ENCODE results near the gene C12orf60. TPM values are rescaled to one million over a fixed set of nuclear protein-coding genes. Genes with fewer than 3 reads are reported as not detected.

Gene C12orf60
- total RNA-seq, 1 donor from 2014 or later = 0.17 TPM

GRCh38 chr12:14833952-14834351 is 30.5 kb downstream of the C12orf60 start:
- Histone ChIP-seq H3K4me3 (no peak overlapping the region), H3K4me1 (peaks cover 6% of the 10 kb centered on the region), H3K27ac (no peak overlapping the region), H3K36me3 (no peaks in the 10 kb centered on the region), H3K27me3 (no peaks in the 10 kb centered on the region), H3K9me3 (no peaks in the 10 kb centered on the region)
- intact Hi-C loops (cut with DNase I) = no loop called here
- DNase-seq (no peak), ATAC-seq (no peak)
- TF ChIP-seq, protein P1, sequence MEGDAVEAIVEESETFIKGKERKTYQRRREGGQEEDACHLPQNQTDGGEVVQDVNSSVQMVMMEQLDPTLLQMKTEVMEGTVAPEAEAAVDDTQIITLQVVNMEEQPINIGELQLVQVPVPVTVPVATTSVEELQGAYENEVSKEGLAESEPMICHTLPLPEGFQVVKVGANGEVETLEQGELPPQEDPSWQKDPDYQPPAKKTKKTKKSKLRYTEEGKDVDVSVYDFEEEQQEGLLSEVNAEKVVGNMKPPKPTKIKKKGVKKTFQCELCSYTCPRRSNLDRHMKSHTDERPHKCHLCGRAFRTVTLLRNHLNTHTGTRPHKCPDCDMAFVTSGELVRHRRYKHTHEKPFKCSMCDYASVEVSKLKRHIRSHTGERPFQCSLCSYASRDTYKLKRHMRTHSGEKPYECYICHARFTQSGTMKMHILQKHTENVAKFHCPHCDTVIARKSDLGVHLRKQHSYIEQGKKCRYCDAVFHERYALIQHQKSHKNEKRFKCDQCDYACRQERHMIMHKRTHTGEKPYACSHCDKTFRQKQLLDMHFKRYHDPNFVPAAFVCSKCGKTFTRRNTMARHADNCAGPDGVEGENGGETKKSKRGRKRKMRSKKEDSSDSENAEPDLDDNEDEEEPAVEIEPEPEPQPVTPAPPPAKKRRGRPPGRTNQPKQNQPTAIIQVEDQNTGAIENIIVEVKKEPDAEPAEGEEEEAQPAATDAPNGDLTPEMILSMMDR (IDR thresholded peaks at IDR 0.05) = no peak

GRCh38 chr12:14834509-14834908 is 31.0 kb downstream of the C12orf60 start:
- intact Hi-C loops (cut with DNase I) = no loop called here
- H3K27ac ChIP-seq = no peak overlapping the region
- no peaks in the 10 kb centered on the region for H3K36me3 ChIP-seq
- no peak overlapping the region for H3K4me3 ChIP-seq
- H3K27me3 ChIP-seq = no peaks in the 10 kb centered on the region
- TF ChIP-seq, protein P1 (IDR thresholded peaks at IDR 0.05) = no peak
- ATAC-seq (no peak), DNase-seq (no peak)
- H3K9me3 ChIP-seq = no peaks in the 10 kb centered on the region
- H3K4me1 ChIP-seq = peaks cover 6% of the 10 kb centered on the region

DNA sequence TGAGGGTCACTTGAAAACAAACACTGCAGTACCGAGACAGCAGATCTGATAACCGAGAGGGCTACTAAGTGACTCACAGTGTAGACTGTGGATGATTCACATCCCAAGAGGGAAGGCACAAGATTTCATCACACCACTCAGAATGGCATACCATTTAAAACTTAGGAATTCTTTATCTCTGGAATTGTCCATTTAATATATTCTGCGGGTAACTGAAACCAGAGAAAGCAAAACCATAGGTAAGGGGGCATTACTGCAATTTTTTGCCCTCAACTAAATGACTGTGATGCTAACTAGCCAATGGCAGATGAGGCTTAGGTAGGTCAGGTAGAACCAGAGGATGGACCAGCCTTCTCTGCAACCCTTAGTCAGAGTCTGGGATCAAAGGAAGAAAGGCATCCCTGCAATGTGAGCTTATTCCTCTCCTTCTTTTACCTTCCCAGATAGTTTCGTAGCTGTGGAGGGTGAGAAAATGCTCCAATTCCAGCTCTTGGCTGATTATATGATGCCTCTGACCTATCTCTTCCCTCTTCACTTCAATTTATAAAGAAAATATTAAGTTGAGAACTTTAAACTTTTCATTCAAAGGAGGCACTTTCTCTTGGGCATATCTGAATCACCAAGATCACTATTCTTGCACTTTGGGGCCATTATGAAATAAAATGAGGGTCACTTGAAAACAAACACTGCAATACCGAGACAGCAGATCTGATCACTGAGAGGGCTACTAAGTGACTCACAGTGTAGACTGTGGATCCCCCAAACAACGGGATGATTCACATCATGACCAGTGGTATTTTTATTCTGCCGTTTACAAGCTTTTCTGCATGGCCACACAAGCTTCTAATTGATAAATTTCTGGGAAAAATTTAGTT is 33.1 kb downstream of the C12orf60 start:
- Histone ChIP-seq H3K36me3 (no peaks in the 10 kb centered on the region), H3K27ac (no peak overlapping the region), H3K9me3 (no peaks in the 10 kb centered on the region), H3K4me3 (no peak overlapping the region), H3K27me3 (no peaks in the 10 kb centered on the region), H3K4me1 (peaks cover 13% of the 10 kb centered on the region)
- peak; percentile 43 for ATAC-seq
- no peak for DNase-seq
- TF ChIP-seq, protein P1 (IDR thresholded peaks at IDR 0.05) = no peak
- intact Hi-C loops (cut with DNase I) = no loop called here

DNA sequence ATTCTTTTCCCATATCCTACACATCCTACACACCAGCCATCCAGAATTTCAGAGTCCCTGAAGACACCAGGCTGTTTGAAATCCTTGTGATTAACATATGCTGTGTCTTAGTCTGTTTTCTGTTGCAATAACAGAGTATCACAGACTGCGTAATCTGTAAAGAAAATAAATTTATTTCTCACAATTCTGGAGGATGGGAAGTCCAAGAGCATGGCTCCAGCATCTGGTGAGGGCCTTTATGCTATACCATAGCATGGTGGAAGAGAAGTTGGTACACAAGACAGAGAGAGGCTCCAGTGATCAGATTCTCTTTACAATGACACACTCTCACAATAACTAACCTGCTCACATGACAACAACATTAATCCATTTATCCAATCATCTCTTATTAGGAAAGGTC is 35.8 kb downstream of the C12orf60 start:
- peaks cover 24% of the 10 kb centered on the region for H3K4me1 ChIP-seq
- no peak overlapping the region for H3K4me3 ChIP-seq
- no peak for DNase-seq
- no peaks in the 10 kb centered on the region for H3K27me3 ChIP-seq
- no peak for ATAC-seq
- intact Hi-C loops (cut with DNase I) = no loop called here
- no peak overlapping the region for H3K27ac ChIP-seq
- TF ChIP-seq, protein P1 (IDR thresholded peaks at IDR 0.05) = no peak
- no peaks in the 10 kb centered on the region for H3K9me3 ChIP-seq
- no peaks in the 10 kb centered on the region for H3K36me3 ChIP-seq

DNA sequence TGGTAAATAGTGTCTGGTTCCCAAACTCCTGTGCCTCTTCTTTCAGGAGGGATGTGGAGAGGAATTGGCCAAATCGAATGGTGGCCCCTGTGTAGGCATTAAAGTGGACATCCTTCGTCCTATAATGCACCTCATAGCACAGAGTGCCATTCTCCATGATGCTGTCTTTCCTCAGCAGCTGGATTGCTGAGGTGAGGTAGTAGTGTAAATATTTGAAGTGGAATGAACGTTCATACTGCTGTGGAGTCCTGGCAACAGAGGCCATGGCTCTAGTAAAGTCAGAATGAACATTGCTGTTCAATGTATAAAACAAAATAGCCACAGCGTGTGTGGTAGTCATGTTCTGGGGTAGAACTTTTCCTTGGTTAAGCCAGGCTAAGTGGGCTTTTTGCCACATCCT is 37.1 kb downstream of the C12orf60 start:
- DNase-seq (no peak), ATAC-seq (no peak)
- H3K4me1 ChIP-seq = peaks cover 27% of the 10 kb centered on the region
- H3K9me3 ChIP-seq = no peaks in the 10 kb centered on the region
- no peaks in the 10 kb centered on the region for H3K36me3 ChIP-seq
- no peak overlapping the region for H3K4me3 ChIP-seq
- TF ChIP-seq, protein P1 (IDR thresholded peaks at IDR 0.05) = no peak
- intact Hi-C loops (cut with DNase I) = no loop called here
- no peak overlapping the region for H3K27ac ChIP-seq
- no peaks in the 10 kb centered on the region for H3K27me3 ChIP-seq

All from upper lobe of right lung (tissue), 1 donor.